ENCODE results near the gene C1QTNF7. TPM values are rescaled to one million over a fixed set of nuclear protein-coding genes. Genes with fewer than 3 reads are reported as not detected.

Gene C1QTNF7
- total and polyA plus RNA-seq, 10 donors = 0.74 to 22.5 (median 5.2) TPM

GRCh38 chr4:15413010-15413622, 14.7 kb upstream of the C1QTNF7 start:
- TF ChIP-seq POLR2AphosphoS5 (IDR thresholded peaks at IDR 0.05) = no peak
- Histone ChIP-seq H3K4me1 (peaks cover 23 to 88% (median 63%) of the 10 kb centered on the region in 6 donors), H3K27me3 (replicated peaks in 1 of 7) (no peaks in the 10 kb centered on the region), H3K9me3 (no peaks in the 10 kb centered on the region), H3K36me3 (no peaks in the 10 kb centered on the region), H3K27ac (peak overlapping the region; percentile 10 to 86 (median 74)), H3K4me3 (no peak overlapping the region)
- no peak for DNase-seq
- intact Hi-C loops (cut with DNase I; ENCODE audit: low total_unique reads) = no loop called here
- WGBS, 5 donors = 68 to 74% (median 70%) methylated on average over 6 of the region's 6 CpGs

GRCh38 chr4:15413623-15414019, 14.2 kb upstream of the C1QTNF7 start:
- no peak for DNase-seq
- Histone ChIP-seq H3K27ac (peak overlapping the region; percentile 10 to 86 (median 74)), H3K27me3 (replicated peaks in 1 of 7) (no peaks in the 10 kb centered on the region), H3K4me1 (peaks cover 23 to 90% (median 63%) of the 10 kb centered on the region in 6 donors), H3K9me3 (no peaks in the 10 kb centered on the region), H3K4me3 (no peak overlapping the region), H3K36me3 (no peaks in the 10 kb centered on the region)
- 48 to 75% (median 56%) methylated on average over 2 of the region's 2 CpGs for WGBS, 5 donors
- TF ChIP-seq CTCF (IDR thresholded peaks at IDR 0.05 in 8 of 11, conservative IDR thresholded peaks at IDR 0.05 in 3 of 11) = no peak
- intact Hi-C loops (cut with DNase I; ENCODE audit: low total_unique reads) = no loop called here

GRCh38 chr4:15414551-15415091, 13.2 kb upstream of the C1QTNF7 start:
- H3K27ac ChIP-seq = peak overlapping the region; percentile 1 to 86 (median 74)
- WGBS, 5 donors = 44 to 51% (median 47%) methylated on average over 4 of the region's 4 CpGs
- H3K9me3 ChIP-seq = no peaks in the 10 kb centered on the region
- no peaks in the 10 kb centered on the region for H3K36me3 ChIP-seq
- no peak overlapping the region for H3K4me3 ChIP-seq
- intact Hi-C loops (cut with DNase I; ENCODE audit: low total_unique reads) = no loop called here
- H3K4me1 ChIP-seq = peaks cover 23 to 87% (median 60%) of the 10 kb centered on the region in 6 donors
- H3K27me3 ChIP-seq (replicated peaks in 1 of 7) = no peaks in the 10 kb centered on the region
- no peak for DNase-seq
- TF ChIP-seq POLR2AphosphoS5 (IDR thresholded peaks at IDR 0.05) (no peak), POLR2A (IDR thresholded peaks at IDR 0.05) (no peak), CTCF (IDR thresholded peaks at IDR 0.05 in 8 of 11, conservative IDR thresholded peaks at IDR 0.05 in 3 of 11) (no peak)

GRCh38 chr4:15416357-15417232, 11.2 kb upstream of the C1QTNF7 start:
- no peak for DNase-seq
- intact Hi-C loops (cut with DNase I; ENCODE audit: low total_unique reads) = no loop called here
- 37 to 47% (median 39%) methylated on average over 6 of the region's 6 CpGs for WGBS, 5 donors
- H3K36me3 ChIP-seq = no peaks in the 10 kb centered on the region
- H3K4me1 ChIP-seq = peaks cover 16 to 67% (median 40%) of the 10 kb centered on the region in 6 donors
- H3K27me3 ChIP-seq (replicated peaks in 1 of 7) = no peaks in the 10 kb centered on the region
- peak overlapping the region in 6 of 8 donors; percentile 22 to 86 (median 81) for H3K27ac ChIP-seq
- H3K4me3 ChIP-seq = peak overlapping the region in 3 of 8 donors; percentile 2 to 51 (median 16)
- H3K9me3 ChIP-seq = no peaks in the 10 kb centered on the region
- no peak for TF ChIP-seq POLR2A (IDR thresholded peaks at IDR 0.05)
- no peak for TF ChIP-seq POLR2AphosphoS5 (IDR thresholded peaks at IDR 0.05)

GRCh38 chr4:15417233-15417660, 10.6 kb upstream of the C1QTNF7 start:
- intact Hi-C loops (cut with DNase I; ENCODE audit: low total_unique reads) = no loop called here

More at GRCh38 chr4:15417233-15417660, 10.6 kb upstream of the C1QTNF7 start:
- H3K27me3 ChIP-seq (replicated peaks in 1 of 7) = no peaks in the 10 kb centered on the region
- DNase-seq = no peak
- H3K4me1 ChIP-seq = peaks cover 16 to 61% (median 38%) of the 10 kb centered on the region in 6 donors
- no peaks in the 10 kb centered on the region for H3K36me3 ChIP-seq
- no peak overlapping the region for H3K4me3 ChIP-seq
- H3K9me3 ChIP-seq = no peaks in the 10 kb centered on the region
- H3K27ac ChIP-seq = peak overlapping the region in 4 of 8 donors; percentile 80 to 86 (median 84)
- TF ChIP-seq POLR2A (IDR thresholded peaks at IDR 0.05) (no peak), CTCF (IDR thresholded peaks at IDR 0.05 in 8 of 11, conservative IDR thresholded peaks at IDR 0.05 in 3 of 11) (no peak), POLR2AphosphoS5 (IDR thresholded peaks at IDR 0.05) (no peak)
